Omental fat pad (tissue), 4 donors: ENCODE measurements around the gene HCN3. TPM values are rescaled to one million over a fixed set of nuclear protein-coding genes. Genes with fewer than 3 reads are reported as not detected.

ENCODE experiments used
- ATAC-seq: fragments of 150-250 bp; one replicate; pipeline ENCODE4 v1.9.1; 2016; ENCODE audit warnings: mild to moderate bottlenecking, moderate library complexity; ENCODE audit not compliant: low FRiP score
- DNase-seq: peaks from one replicate; pipeline ENCODE4 v3.0.0-alpha.2; 2019; ENCODE audit warnings: low spot score
- CTCF ChIP-seq, 3 donors: fragments of 450-650 bp; IDR thresholded peaks; one replicate each; pipeline ENCODE4 v1.5.1; 2016 to 2017; ENCODE audit warnings: antibody characterized with exemption in 3 of 3, mild to moderate bottlenecking in 3 of 3, moderate library complexity in 2 of 3
- total RNA-seq, 4 donors: library from RNA; depleted of rRNA; stranded (reverse); fragments of >200 nt; gene quantifications; one replicate each; pipeline ENCODE4 v1.1.0, GENCODE V29; 2016

The HCN3 gene
- total RNA-seq, 4 donors from 2014 or later, result 0.36 to 2.3 (median 1.2) TPM

- DNase-seq (no peak), ATAC-seq (no peak)
- no peak for TF ChIP-seq CTCF (IDR thresholded peaks at IDR 0.05)
Measured at GRCh38 chr1:155266553-155266952, 10.7 kb upstream of the HCN3 start.

- no peak for DNase-seq
- TF ChIP-seq CTCF (IDR thresholded peaks at IDR 0.05), result no peak
- no peak for ATAC-seq
Measured at GRCh38 chr1:155267373-155267772, 9.9 kb upstream of the HCN3 start.

GRCh38 chr1:155268630-155269029 lies 8.6 kb upstream of the HCN3 start:
- no peak for TF ChIP-seq CTCF (IDR thresholded peaks at IDR 0.05)
- no peak for ATAC-seq
- DNase-seq, result no peak

DNA sequence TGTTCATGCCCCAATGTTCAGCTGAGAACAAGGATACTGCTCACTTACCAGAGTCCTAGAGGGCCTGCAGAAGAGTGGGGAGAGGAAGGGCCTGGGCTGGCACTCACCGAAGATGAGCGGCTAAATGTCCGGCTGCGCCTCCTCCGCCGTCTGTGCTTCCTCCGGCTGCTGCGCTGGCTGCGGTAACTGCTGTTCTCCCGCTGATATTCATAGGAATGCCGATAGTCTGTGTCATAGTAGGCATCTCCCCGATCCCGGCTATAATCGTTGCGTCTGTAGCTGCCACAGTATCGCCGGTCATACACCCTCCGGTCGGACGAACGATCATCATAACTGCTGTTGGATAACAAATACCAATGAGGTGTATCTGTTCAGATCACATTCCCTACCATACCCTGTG lies 7.9 kb upstream of the HCN3 start:
- ATAC-seq (no peak), DNase-seq (no peak)
- no peak for TF ChIP-seq CTCF (IDR thresholded peaks at IDR 0.05)

DNA sequence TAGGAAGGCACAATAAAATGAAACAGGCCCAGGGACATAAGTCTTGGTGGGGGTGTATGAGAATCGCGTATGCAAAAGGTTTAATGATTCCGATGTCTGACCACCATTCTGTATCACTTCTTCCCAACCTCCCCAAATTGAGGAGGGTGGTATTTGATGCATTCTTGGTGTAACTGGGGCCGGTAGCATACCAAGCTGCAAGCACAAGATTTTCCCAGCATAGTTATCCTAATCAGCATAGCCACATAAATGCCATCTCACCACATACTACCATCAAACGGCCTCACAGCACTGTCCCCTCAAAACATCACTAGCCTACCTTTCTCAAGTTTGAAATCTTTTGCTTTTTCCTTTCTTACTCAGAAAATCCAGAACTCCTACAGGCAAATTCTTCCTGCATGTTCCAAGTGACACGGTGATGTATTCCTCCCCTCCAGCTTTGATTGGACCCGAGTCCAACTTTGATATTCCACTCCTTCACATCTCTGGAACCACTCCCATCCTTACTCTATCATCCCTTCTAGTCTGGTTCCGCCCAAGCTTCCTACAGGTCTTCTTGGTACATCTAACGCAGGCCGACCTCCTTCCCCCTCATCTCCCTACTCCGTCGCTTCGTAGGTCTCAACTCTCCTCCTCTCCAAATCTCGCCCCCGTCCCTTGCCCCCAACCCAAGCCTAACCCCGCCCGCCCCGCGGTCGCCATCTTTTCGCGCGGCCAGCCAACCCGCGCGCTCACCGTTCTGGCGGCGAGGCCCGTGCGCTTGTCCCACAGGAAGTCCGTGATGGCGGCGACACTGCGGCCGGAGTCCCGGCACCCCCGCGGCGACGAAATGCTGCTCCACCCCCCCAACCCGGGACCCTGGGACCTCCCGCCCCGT lies 4.6 kb upstream of the HCN3 start:
- DNase-seq (no peak), ATAC-seq (peak; percentile 42)
- no peak for TF ChIP-seq CTCF (IDR thresholded peaks at IDR 0.05)

- TF ChIP-seq CTCF (IDR thresholded peaks at IDR 0.05), result no peak
- peak; percentile 91 for ATAC-seq
Measured at GRCh38 chr1:155273343-155274245, 3.7 kb upstream of the HCN3 start, which contains the start of gene CLK2. Gene CLK2, minus strand, starts transcription at chr1:155273504. Its CDS starts 2,527 bp downstream, at chr1:155270977.

More at GRCh38 chr1:155273343-155274245, 3.7 kb upstream of the HCN3 start, which contains the start of gene CLK2:
- peak; percentile 82 for DNase-seq
